ENCODE results near the gene APOL3. TPM values are rescaled to one million over a fixed set of nuclear protein-coding genes. Genes with fewer than 3 reads are reported as not detected.
A peak's percentile ranks its signal among the peaks of the same experiment; 100 is the strongest.
"Not testable (repeated sequence)": the region's sequence is repeated elsewhere in the genome, so short reads cannot be mapped to it uniquely, and the experiment has no call there.

The APOL3 gene
- total RNA-seq, 1 donor from 2014 or later = 35.6 TPM

DNA sequence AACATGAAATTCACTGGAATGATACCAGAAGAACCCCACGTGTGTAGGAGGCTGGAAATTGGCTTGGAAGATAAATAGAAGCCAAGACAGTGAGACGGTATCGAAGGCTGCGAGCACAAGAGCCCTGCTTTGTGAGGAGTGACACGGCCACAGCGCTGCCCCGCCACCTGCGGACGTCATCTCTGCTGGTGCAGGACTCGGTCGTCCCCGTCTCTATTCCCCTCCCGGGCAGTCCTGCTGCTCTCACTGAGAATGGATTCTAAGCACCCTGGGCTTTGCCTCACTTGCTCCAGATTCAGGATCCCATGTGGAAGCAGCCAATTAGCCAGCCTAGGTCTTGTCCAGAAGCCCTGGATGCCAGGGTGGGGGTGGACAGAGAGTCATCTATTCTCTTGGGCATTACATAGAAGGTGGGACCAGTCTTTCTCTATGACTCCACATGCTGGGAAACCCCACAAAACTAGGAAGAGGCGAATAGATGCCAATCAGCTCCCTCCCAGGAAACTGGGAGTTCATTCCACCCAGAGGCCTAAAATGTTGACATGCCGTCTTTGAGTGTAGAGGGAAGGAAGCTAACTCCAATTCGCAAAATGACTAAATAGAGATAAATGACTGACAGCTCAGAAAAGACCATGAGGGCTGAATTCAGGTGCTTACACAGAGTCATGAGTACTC, 25.1 kb downstream of the APOL3 start:
- Mint-ChIP-seq H3K9me3 (no peaks in the 10 kb centered on the region), H3K4me3 (ENCODE audit: low read depth) (no peak overlapping the region), H3K36me3 (ENCODE audit: low read depth) (peaks cover 4% of the 10 kb centered on the region), H3K27me3 (ENCODE audit: low read depth) (no peaks in the 10 kb centered on the region), H3K4me1 (ENCODE audit: low read depth) (peaks cover 8% of the 10 kb centered on the region), H3K27ac (no peak overlapping the region)
- no peak for DNase-seq (ENCODE audit: low spot score)
- intact Hi-C loops (cut with micrococcal nuclease) = no loop called here

GRCh38 chr22:36134182-36134581, 26.4 kb downstream of the APOL3 start:
- Mint-ChIP-seq H3K4me1 (ENCODE audit: low read depth) (peaks cover 8% of the 10 kb centered on the region), H3K36me3 (ENCODE audit: low read depth) (peaks cover 3% of the 10 kb centered on the region), H3K27me3 (ENCODE audit: low read depth) (peaks cover 4% of the 10 kb centered on the region), H3K27ac (no peak overlapping the region), H3K9me3 (no peaks in the 10 kb centered on the region), H3K4me3 (ENCODE audit: low read depth) (no peak overlapping the region)
- intact Hi-C loops (cut with micrococcal nuclease) = loop anchor here (1.0 kb wide), 1 partner anchor 22 kb away; no protein-coding TSS in a partner anchor
- no peak for DNase-seq (ENCODE audit: low spot score)

DNA sequence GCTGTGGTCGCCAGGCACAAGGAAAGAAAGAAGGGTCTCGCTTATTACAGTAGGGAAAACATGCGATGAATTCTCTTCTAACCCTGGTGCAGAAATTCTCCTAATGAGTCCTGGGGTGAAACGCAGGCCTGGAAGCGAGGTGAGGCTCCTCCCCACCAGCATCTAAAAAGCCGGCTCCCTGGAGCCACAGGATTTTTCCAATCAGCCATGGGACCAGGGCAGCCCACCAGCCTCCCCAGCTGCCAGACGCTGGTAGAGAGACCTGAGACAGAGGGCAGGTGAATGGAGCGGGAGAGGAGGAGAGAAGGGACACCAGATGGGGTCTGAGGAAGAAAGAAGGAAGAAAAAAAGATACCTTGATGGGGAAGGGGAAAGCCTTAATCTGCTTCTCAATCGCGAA, 28.6 kb downstream of the APOL3 start:
- DNase-seq (ENCODE audit: low spot score) = no peak
- H3K4me1 Mint-ChIP-seq (ENCODE audit: low read depth) = peaks cover 8% of the 10 kb centered on the region
- H3K27ac Mint-ChIP-seq = no peak overlapping the region
- H3K36me3 Mint-ChIP-seq (ENCODE audit: low read depth) = no peaks in the 10 kb centered on the region
- peaks cover 13% of the 10 kb centered on the region for H3K27me3 Mint-ChIP-seq (ENCODE audit: low read depth)
- H3K4me3 Mint-ChIP-seq (ENCODE audit: low read depth) = no peak overlapping the region
- intact Hi-C loops (cut with micrococcal nuclease) = no loop called here
- H3K9me3 Mint-ChIP-seq = no peaks in the 10 kb centered on the region

DNA sequence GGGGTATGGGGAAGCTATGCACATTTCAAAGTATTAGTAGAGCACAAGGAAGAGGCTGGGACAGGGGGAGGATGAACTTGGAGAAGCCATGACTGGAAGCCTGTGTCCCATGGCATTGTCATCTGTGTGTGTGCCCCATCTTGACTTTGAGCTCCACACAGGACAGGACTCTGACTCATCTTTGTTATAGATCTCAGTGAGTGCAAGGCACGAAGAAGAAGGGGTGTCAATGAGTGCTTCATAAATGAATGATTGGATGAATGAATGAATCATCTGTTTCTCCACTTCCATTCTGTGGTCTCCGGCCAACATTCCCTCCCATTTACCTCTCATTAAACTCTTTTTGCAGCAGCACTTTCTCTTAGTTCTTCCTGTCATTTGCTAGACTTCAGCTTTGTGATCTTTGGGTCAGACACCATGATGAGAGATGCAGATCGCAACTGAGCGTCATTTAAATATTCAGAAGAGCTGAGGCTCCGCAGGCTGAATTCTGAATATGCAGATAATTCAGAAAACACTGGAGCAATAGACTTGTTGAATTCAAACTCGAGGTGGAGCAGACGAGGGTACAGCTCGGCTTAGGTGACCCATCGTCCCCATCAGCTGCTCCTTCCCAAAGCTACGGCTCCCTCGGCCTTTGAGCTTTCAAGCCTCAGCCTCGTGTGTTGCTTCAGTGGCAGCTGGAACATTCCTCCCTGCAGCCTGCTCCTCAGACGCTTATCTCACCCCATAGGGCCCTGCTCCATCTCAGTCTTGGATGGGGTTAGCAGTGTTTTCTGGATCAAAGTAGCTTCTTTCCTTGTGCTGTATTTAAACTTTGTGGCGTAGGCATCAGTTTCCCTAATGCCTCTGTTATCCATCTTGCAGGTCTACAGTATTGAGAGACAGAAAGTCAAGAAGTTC, 30.8 kb downstream of the APOL3 start:
- Mint-ChIP-seq H3K27me3 (ENCODE audit: low read depth) (peaks cover 16% of the 10 kb centered on the region), H3K36me3 (ENCODE audit: low read depth) (no peaks in the 10 kb centered on the region), H3K4me3 (ENCODE audit: low read depth) (no peak overlapping the region), H3K27ac (no peak overlapping the region), H3K4me1 (ENCODE audit: low read depth) (peaks cover 8% of the 10 kb centered on the region), H3K9me3 (no peaks in the 10 kb centered on the region)
- intact Hi-C loops (cut with micrococcal nuclease) = loop anchor here (10.0 kb wide), 1 partner anchor 775 kb away; no protein-coding TSS in a partner anchor
- no peak for DNase-seq (ENCODE audit: low spot score)

GRCh38 chr22:36129071-36129470, 31.5 kb downstream of the APOL3 start:
- Mint-ChIP-seq H3K4me3 (ENCODE audit: low read depth) (no peak overlapping the region), H3K4me1 (ENCODE audit: low read depth) (peaks cover 6% of the 10 kb centered on the region), H3K27me3 (ENCODE audit: low read depth) (peaks cover 17% of the 10 kb centered on the region), H3K9me3 (no peaks in the 10 kb centered on the region), H3K36me3 (ENCODE audit: low read depth) (no peaks in the 10 kb centered on the region), H3K27ac (no peak overlapping the region)
- no peak for DNase-seq (ENCODE audit: low spot score)
- intact Hi-C loops (cut with micrococcal nuclease) = loop anchor here (10.0 kb wide), 1 partner anchor 774 kb away; no protein-coding TSS in a partner anchor

DNA sequence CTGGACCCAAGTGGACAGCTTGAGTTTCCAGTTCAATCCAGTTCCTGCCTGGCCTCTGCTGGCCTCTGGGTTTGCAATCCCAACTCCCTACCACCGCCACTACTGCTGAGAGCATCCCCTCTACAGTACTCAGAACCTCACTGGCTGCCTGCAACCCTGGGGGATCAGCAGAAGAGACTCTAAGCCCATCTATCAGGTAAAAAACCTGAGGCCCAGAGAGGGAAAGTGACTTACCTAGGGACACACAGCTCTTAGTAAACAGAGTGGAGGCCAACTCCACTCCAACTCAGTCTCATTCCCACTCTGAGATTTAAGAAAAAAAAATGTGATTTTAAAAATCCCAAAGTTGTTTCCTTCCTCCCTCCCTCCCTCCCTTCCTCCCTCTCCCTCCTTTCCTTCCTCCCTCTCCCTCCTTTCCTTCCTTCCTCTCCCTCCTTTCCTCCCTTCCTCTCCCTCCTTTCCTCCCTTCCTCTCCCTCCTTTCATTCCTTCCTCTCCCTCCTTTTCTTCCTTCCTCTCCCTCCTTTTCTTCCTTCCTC, 34.5 kb downstream of the APOL3 start:
- H3K36me3 Mint-ChIP-seq (ENCODE audit: low read depth) = no peaks in the 10 kb centered on the region
- H3K9me3 Mint-ChIP-seq = no peaks in the 10 kb centered on the region
- H3K27ac Mint-ChIP-seq = no peak overlapping the region
- H3K4me3 Mint-ChIP-seq (ENCODE audit: low read depth) = no peak overlapping the region
- no peak for DNase-seq (ENCODE audit: low spot score)
- peaks cover 7% of the 10 kb centered on the region for H3K4me1 Mint-ChIP-seq (ENCODE audit: low read depth)
- intact Hi-C loops (cut with micrococcal nuclease) = loop anchor here (2.0 to 10.0 kb wide), 2 partner anchors 59 to 771 kb away; no protein-coding TSS in a partner anchor
- peaks cover 17% of the 10 kb centered on the region for H3K27me3 Mint-ChIP-seq (ENCODE audit: low read depth)

DNA sequence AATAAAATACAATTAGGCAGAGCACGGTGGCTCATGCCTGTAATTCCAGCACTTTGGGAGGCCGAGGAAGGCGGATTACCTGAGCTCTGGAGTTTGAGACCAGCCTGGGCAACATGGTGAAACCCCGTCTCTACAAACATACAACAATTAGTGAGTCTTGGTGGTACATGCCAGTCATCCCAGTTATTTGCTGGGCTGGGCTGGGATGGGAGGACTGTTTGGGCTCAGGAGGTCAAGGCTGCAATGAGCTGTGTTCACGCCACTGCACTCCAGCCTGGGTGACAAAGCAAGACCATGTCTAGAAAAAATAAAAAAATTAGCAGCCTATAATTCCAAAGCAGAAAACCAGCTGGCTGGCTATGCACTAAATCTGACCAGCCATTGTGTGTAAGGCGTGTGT, 35.1 kb downstream of the APOL3 start:
- intact Hi-C loops (cut with micrococcal nuclease) = loop anchor here (2.0 to 10.0 kb wide), 2 partner anchors 59 to 771 kb away; no protein-coding TSS in a partner anchor
- Mint-ChIP-seq H3K36me3 (ENCODE audit: low read depth) (no peaks in the 10 kb centered on the region), H3K27me3 (ENCODE audit: low read depth) (peaks cover 17% of the 10 kb centered on the region), H3K9me3 (no peaks in the 10 kb centered on the region), H3K4me1 (ENCODE audit: low read depth) (peaks cover 7% of the 10 kb centered on the region), H3K4me3 (ENCODE audit: low read depth) (no peak overlapping the region), H3K27ac (no peak overlapping the region)
- DNase-seq (ENCODE audit: low spot score) = no peak

- Mint-ChIP-seq H3K27ac (no peak overlapping the region), H3K27me3 (ENCODE audit: low read depth) (peaks cover 17% of the 10 kb centered on the region), H3K4me3 (ENCODE audit: low read depth) (no peak overlapping the region), H3K9me3 (no peaks in the 10 kb centered on the region), H3K36me3 (ENCODE audit: low read depth) (no peaks in the 10 kb centered on the region), H3K4me1 (ENCODE audit: low read depth) (peaks cover 7% of the 10 kb centered on the region)
- DNase-seq (ENCODE audit: low spot score) = no peak
- intact Hi-C loops (cut with micrococcal nuclease) = loop anchor here (1.0 to 10.0 kb wide), 4 partner anchors 58 to 770 kb away; no protein-coding TSS in a partner anchor
These were observed 35.9 kb downstream of the APOL3 start for GRCh38 chr22:36124666-36125065.

DNA sequence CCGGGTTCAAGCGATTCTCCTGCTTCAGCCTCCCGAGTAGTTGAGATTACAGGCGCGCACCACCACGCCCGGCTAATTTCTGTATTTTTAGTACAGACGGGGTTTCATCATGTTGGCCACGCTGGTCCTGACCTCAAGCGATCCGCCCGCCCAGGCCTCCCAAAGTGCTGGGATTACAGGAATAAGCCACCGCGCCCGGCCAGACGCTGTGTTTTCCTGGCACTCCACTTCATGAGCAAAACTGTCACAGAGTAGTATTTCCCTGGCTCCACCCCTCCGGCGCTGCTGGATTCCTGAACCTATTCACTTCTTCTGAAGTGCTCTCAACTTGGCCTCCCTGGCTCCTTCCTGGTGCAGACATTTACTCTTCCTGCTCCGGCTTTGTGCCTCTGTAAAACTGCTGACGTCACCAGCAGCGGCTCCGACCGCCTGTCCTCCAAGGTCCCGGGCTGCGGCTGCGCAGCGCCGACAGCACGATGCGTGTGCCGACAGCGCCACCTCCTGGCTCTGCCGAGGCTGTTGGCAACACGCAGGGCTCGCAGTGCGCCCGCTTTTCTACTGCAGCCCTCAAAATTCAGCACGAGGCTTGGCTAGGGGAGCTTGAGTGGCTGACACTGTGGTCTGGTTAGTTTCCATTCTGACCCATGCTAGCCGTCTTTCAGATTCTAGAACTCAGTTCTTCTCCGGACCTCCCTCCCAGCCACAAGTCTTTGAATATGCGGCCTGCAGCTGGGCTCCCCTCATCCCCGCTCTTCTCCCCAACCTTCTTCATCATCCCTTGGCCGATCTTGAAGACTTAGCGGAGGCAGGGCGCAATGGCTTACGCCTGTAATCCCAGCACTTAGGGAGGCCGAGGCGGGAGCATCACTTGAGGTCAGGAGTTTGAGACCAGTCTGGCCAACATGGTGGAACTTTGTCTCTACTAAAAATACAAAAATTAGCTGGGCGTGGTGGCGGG, 36.6 kb downstream of the APOL3 start:
- Mint-ChIP-seq H3K4me1 (ENCODE audit: low read depth) (peaks cover 7% of the 10 kb centered on the region), H3K27ac (peak overlapping the region; percentile 81), H3K9me3 (no peaks in the 10 kb centered on the region), H3K27me3 (ENCODE audit: low read depth) (peaks cover 13% of the 10 kb centered on the region), H3K36me3 (ENCODE audit: low read depth) (no peaks in the 10 kb centered on the region), H3K4me3 (ENCODE audit: low read depth) (peak overlapping the region; percentile 32)
- intact Hi-C loops (cut with micrococcal nuclease) = loop anchor here (1.0 to 10.0 kb wide), 4 partner anchors 57 to 769 kb away; no protein-coding TSS in a partner anchor
- peak; percentile 90 for DNase-seq (ENCODE audit: low spot score)

DNA sequence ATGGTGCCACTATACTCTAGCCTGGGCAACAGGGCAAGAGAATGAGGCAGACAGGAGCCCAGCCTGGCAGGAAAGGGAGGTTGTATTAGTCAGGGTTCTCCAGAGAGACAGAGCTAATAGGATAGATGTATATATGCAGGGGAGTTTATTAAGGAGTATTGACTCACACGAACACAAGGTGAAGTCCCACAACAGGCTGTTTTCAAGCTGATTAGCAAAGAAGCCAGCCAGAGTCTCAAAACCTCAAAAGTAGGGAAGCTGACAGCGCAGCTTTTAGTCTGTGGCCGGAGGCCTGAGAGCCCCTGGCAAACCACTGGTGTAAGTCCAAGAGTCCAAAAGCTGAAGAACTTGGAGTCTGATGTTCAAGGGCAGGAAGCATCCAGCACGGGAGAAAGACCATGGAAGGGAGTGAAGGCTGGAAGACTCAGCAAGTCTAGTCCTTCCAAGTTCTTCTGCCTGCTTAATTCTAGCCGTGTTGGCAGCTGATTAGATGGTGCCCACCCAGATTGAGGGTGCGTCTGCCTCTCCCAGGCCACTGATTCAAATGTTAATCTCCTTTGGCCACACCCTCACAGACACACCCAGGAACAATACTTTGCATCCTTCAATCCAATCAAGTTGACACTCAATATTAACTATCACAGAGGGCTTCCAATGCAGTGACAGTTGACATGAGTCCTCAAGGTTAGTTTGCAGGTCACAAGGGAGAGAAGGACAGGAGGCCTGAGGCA, 39.8 kb downstream of the APOL3 start:
- not testable (repeated sequence) for H3K9me3 Mint-ChIP-seq; H3K36me3 Mint-ChIP-seq (ENCODE audit: low read depth); H3K4me1 Mint-ChIP-seq (ENCODE audit: low read depth); H3K27me3 Mint-ChIP-seq (ENCODE audit: low read depth); H3K4me3 Mint-ChIP-seq (ENCODE audit: low read depth); DNase-seq (ENCODE audit: low spot score); H3K27ac Mint-ChIP-seq
- intact Hi-C loops (cut with micrococcal nuclease) = loop anchor here (5.0 to 10.0 kb wide), 2 partner anchors 188 to 766 kb away; no protein-coding TSS in a partner anchor

- Mint-ChIP-seq H3K27me3 (ENCODE audit: low read depth) (no peaks in the 10 kb centered on the region), H3K4me1 (ENCODE audit: low read depth) (no peaks in the 10 kb centered on the region), H3K9me3 (no peaks in the 10 kb centered on the region), H3K4me3 (ENCODE audit: low read depth) (no peak overlapping the region), H3K27ac (no peak overlapping the region), H3K36me3 (ENCODE audit: low read depth) (no peaks in the 10 kb centered on the region)
- DNase-seq (ENCODE audit: low spot score) = no peak
- intact Hi-C loops (cut with micrococcal nuclease) = no loop called here
These were observed 43.5 kb downstream of the APOL3 start for GRCh38 chr22:36117053-36117554.
